ENCODE measurements around the gene LRP1-AS. TPM values are rescaled to one million over a fixed set of nuclear protein-coding genes. Genes with fewer than 3 reads are reported as not detected.

Gene LRP1-AS
- total RNA-seq, 4 donors from 2014 or later = not detected

DNA sequence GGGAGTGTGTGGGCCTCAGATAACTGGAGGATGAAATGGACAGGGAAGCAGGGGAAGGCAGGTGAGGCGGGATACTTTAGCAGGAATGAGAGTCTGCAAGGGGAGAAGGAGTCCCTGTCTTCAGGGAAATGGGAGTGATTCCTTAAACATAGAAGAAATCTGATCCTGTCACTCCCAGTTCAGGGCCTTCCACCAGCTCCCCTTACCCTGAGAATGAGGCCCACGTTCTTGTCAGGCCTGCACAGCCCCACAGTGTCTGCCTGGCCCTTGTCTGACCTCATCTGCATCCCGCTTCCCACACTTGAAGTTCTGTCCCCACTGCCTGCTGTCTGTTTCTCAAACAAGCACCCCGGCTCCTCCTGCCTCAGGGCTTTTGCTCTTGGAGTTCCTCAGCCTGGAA, 12.6 kb upstream of the LRP1-AS start:
- TF ChIP-seq, protein P1, sequence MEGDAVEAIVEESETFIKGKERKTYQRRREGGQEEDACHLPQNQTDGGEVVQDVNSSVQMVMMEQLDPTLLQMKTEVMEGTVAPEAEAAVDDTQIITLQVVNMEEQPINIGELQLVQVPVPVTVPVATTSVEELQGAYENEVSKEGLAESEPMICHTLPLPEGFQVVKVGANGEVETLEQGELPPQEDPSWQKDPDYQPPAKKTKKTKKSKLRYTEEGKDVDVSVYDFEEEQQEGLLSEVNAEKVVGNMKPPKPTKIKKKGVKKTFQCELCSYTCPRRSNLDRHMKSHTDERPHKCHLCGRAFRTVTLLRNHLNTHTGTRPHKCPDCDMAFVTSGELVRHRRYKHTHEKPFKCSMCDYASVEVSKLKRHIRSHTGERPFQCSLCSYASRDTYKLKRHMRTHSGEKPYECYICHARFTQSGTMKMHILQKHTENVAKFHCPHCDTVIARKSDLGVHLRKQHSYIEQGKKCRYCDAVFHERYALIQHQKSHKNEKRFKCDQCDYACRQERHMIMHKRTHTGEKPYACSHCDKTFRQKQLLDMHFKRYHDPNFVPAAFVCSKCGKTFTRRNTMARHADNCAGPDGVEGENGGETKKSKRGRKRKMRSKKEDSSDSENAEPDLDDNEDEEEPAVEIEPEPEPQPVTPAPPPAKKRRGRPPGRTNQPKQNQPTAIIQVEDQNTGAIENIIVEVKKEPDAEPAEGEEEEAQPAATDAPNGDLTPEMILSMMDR (IDR thresholded peaks at IDR 0.05; ENCODE audit: low read depth) = no peak

DNA sequence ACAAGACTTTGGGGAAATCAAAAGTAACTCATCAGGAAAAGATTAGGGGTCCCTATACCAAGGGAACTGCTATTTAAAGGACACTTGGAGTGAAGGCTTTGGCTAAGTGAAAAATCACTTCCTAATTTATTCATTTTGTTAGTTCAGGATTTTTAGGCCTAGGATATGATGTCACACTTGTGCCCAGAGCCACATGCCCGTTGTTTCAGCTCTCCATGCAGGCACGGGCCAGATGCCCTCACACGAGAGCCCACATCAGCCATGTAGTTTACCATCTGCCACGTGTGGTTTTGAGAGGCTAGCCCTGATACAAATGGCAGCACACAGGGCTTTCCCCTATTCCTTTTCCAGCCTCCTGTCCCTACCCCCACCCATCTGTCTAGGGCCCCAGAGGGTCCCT, 11.9 kb upstream of the LRP1-AS start:
- TF ChIP-seq, protein P1 (IDR thresholded peaks at IDR 0.05; ENCODE audit: low read depth) = no peak

DNA sequence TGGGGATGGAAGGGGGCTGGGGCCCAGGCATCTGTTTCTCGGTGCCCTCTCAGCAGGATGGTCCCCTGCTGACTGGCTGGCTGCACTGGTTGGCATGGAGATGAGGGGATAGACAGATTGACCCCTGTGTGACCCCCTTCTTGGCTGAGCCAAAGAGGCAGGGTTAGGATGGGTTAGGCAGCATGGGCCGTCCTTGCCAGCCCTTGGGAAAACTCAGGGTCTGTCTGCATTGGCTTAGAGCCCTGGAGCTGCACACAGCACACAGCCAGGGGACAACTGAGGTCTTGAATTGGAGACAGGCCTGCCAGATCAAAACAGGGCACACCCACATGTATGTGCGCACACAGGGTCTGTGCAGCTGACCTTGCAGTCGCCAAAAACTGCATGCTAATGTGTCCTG, 11.2 kb upstream of the LRP1-AS start:
- TF ChIP-seq, protein P1 (IDR thresholded peaks at IDR 0.05; ENCODE audit: low read depth) = no peak

DNA sequence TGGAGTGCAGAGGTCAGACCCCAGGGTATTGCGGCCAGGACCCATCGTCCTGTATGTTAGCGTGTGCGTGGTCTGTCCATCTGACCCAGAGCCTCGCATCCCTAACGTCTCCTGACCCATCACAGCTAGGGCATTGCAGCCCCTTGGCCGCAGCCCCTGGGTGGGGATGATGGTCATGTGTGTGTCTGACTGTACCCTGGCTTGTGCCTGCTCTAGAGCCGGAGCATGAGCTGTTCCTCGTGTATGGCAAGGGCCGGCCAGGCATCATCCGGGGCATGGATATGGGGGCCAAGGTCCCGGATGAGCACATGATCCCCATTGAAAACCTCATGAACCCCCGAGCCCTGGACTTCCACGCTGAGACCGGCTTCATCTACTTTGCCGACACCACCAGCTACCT, 10.8 kb upstream of the LRP1-AS start:
- TF ChIP-seq, protein P1 (IDR thresholded peaks at IDR 0.05; ENCODE audit: low read depth) = no peak

DNA sequence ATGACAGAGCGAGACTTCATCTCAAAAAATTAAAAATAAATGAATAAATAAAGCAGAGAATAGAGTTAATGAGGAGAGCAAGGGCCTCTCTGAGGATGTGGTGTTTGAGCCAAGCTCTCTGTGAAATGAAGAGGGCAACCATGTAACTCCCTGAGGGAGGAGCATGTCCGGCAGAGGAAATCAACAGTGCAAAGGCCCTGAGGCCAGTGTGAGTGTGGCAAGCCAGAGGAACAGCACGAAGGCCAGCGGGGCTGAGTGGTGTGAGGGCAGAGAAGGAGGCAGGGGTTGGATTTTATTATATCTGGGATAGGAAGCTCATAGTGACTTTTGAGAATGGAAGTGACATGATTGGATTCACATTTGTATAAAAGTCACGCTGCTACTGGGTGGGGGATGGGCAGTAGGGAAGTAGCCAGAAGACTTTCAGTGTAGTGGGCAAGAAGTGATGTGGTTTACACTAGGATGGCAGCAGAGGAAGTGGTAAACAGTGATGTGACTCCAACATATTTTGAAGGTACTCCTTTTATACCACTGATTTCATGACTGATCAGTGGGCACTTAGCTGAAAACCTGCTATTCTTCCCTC, 10.3 kb upstream of the LRP1-AS start:
- TF ChIP-seq, protein P1 (IDR thresholded peaks at IDR 0.05; ENCODE audit: low read depth) = no peak

DNA sequence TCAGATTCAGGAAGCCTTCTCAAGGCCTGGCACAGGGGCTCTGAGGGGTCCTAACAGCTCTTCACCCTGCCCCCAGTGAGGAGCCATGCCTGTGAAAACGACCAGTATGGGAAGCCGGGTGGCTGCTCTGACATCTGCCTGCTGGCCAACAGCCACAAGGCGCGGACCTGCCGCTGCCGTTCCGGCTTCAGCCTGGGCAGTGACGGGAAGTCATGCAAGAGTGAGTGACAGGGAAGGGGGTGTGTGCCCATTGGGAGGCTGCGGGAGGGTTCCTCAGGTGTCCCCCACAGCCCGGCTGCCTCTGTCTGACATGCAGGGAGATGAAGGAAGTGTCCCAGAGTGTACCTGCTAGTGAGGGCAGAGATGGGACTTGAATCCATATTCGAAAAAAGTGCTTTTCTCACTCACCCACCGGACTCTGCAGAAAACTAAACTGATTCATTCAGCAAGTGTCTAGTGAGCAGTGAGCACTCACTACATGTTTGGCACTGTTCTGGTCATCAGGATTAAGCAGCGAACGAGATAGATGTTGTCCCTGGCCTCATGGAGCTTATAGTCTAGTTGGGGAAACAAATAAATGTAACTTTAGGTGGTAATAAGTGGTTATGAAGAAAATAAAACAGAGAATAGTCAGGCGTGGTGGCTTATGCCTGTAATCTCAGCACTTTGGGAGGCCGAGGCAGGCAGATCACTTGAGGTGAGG, 9.4 kb upstream of the LRP1-AS start:
- TF ChIP-seq, protein P1 (IDR thresholded peaks at IDR 0.05; ENCODE audit: low read depth) = no peak

DNA sequence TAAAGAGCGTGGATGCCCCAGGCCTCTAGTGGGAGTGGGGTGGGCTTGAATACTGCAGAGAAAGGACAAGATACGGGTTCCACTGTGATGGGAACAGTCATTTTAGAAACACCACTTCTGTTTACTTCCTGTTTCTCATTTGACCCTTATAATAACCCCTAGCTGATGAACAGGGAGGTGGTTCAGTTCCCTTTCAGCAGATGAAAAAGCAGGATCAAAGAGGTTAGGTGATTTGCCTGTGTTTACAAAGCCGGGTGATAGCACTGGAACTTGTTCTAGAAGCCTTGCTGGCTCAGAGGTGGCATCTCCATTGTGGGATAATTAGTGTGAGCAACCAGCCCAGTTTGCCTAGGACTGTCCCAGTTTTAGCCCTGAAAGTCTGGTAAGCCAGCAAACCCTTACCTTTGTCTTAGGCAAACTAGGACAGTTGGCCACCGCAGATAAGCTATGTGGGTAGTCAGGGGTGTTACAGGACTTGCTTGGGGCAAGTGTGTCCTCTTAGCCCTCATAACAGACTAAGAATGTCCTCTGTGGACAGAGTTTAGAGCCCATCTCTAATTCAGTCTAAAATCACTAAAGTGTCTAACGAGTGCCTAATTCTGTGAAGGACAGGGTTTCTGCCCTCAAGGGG, 7.5 kb upstream of the LRP1-AS start:
- TF ChIP-seq, protein P1 (IDR thresholded peaks at IDR 0.05; ENCODE audit: low read depth) = no peak

All from subcutaneous adipose tissue (tissue), 4 donors.